Endothelial cell of umbilical vein (primary cell): ENCODE data around the gene PAPPA. TPM values are rescaled to one million over a fixed set of nuclear protein-coding genes. Genes with fewer than 3 reads are reported as not detected.

Source experiments
- BruUV-seq: library from RNA; stranded (reverse); fragments of 400-500 nt; replicated peaks from 2 replicates; lab custom pipeline; 2021; lab: Mats Ljungman, UMichigan
- CTCF ChIA-PET: fragments of 300-600, 350-600 bp; sonication (Branson Sonifier 250); formaldehyde crosslinking; loops from one replicate; lab custom pipeline; 2021; ENCODE audit warnings: antibody characterized with exemption, inconsistent platforms; lab: Charles Lee
- POLR2A ChIA-PET: fragments of 300-600, 350-600 bp; sonication (Branson Sonifier 250); formaldehyde crosslinking; loops from one replicate; lab custom pipeline; 2021; ENCODE audit warnings: antibody characterized with exemption, inconsistent platforms; lab: Charles Lee
- DNase-seq: peaks from one replicate; pipeline ENCODE4 v3.0.0-alpha.2; 2011; ENCODE audit warnings: low read depth, low spot score
- FAIRE-seq: peaks from 2 replicates; lab custom pipeline; 2011; peaks lifted over from hg19 to GRCh38; lab: Jason Lieb, UNC
- H2AFZ ChIP-seq: 2 replicates; pipeline ENCODE4 v1.6.0; 2012; ENCODE audit warnings: low read depth, low read length, control low read depth, inconsistent platforms
- H3K27ac ChIP-seq: 2 replicates; pipeline ENCODE4 v1.5.1; 2011; ENCODE audit warnings: low read depth, mild to moderate bottlenecking, control low read depth, low read length, moderate library complexity; ENCODE audit not compliant: insufficient read depth
- H3K27me3 ChIP-seq, 2 experiments: 2 replicates each; pipeline versions ENCODE4 v1.6.0 to v1.6.1; 2011; ENCODE audit warnings: low read length in 2 of 2, mixed read lengths in 1 of 2; ENCODE audit not compliant: control insufficient read depth in 2 of 2, insufficient read depth in 2 of 2
- H3K36me3 ChIP-seq, 2 experiments: 2 replicates in 1 of 2; 3 replicates in 1 of 2; pipeline ENCODE4 v1.5.1; 2011; ENCODE audit warnings: low read length in 2 of 2, mild to moderate bottlenecking in 1 of 2, moderate library complexity in 1 of 2; ENCODE audit not compliant: control insufficient read depth in 2 of 2, insufficient read depth in 2 of 2; ENCODE audit errors: extremely low read depth in 1 of 2
- H3K4me1 ChIP-seq: 3 replicates; pipeline ENCODE4 v1.5.1; 2011; ENCODE audit warnings: mild to moderate bottlenecking, low read length; ENCODE audit not compliant: control insufficient read depth, insufficient read depth; ENCODE audit errors: extremely low read depth
- H3K4me2 ChIP-seq: 2 replicates; pipeline ENCODE4 v1.6.1; 2011; ENCODE audit warnings: low read length, control low read depth, mixed read lengths; ENCODE audit not compliant: insufficient read depth
- H3K4me3 ChIP-seq, 3 experiments: fragments of 200-600 bp in 1 of 3; sonication (generic), shearing (Covaris generic) in 1 of 3; replicated peaks in 1 of 3; 2 replicates each; pipeline ENCODE4 v1.5.1; 2011 to 2016; ENCODE audit warnings: control low read depth in 3 of 3, low read length in 3 of 3, mild to moderate bottlenecking in 2 of 3, inconsistent platforms in 1 of 3, low read depth in 1 of 3, moderate library complexity in 1 of 3; ENCODE audit not compliant: insufficient read depth in 1 of 3
- H3K79me2 ChIP-seq: 2 replicates; pipeline ENCODE4 v1.6.0; 2012; ENCODE audit warnings: low read length, inconsistent platforms; ENCODE audit not compliant: control insufficient read depth, insufficient read depth
- H3K9ac ChIP-seq: replicated peaks from 2 replicates; pipeline ENCODE3; 2011; ENCODE audit warnings: low read length, control low read depth; ENCODE audit not compliant: insufficient read depth; ENCODE audit errors: extremely low read depth
- H3K9me1 ChIP-seq: replicated peaks from 3 replicates; pipeline ENCODE4 v1.6.0; 2011; ENCODE audit warnings: mild to moderate bottlenecking, low read length; ENCODE audit not compliant: control insufficient read depth, insufficient read depth; ENCODE audit errors: extremely low read depth
- H3K9me3 ChIP-seq: replicated peaks from 2 replicates; pipeline ENCODE4 v1.5.1; 2012; ENCODE audit warnings: low read length, inconsistent platforms; ENCODE audit not compliant: control insufficient read depth, insufficient read depth
- H4K20me1 ChIP-seq: replicated peaks from 2 replicates; pipeline ENCODE3; 2011; ENCODE audit warnings: mild to moderate bottlenecking, low read length; ENCODE audit not compliant: control insufficient read depth, insufficient read depth; ENCODE audit errors: extremely low read depth
- EZH2 ChIP-seq: IDR thresholded peaks from 2 replicates; pipeline ENCODE4 v1.6.1; 2012; ENCODE audit warnings: borderline replicate concordance, low read depth, mild to moderate bottlenecking, moderate library complexity, low read length, inconsistent platforms; ENCODE audit not compliant: severe bottlenecking
- FOS ChIP-seq: IDR thresholded peaks from 2 replicates; pipeline ENCODE4 v1.6.1; 2011; ENCODE audit warnings: mild to moderate bottlenecking, low read length, moderate library complexity, borderline replicate concordance; ENCODE audit not compliant: insufficient read depth
- GATA2 ChIP-seq: IDR thresholded peaks from 2 replicates; pipeline ENCODE4 v1.7.0; 2011; ENCODE audit warnings: low read depth, mild to moderate bottlenecking, moderate library complexity, mixed read lengths, low read length; ENCODE audit not compliant: insufficient read length, insufficient read depth
- MYC ChIP-seq: IDR thresholded peaks from one replicate; pipeline ENCODE4 v1.6.1; 2011; ENCODE audit warnings: mild to moderate bottlenecking, low read depth, low read length
- POLR2A ChIP-seq: IDR thresholded peaks from 2 replicates; pipeline ENCODE4 v1.6.1; 2012; ENCODE audit warnings: low read depth, mild to moderate bottlenecking, control low read depth, low read length
- POLR2AphosphoS5 ChIP-seq: IDR thresholded peaks from 2 replicates; pipeline ENCODE4 v1.6.1; 2012; ENCODE audit warnings: low read depth, mild to moderate bottlenecking, control low read depth, low read length, moderate library complexity; ENCODE audit not compliant: insufficient read depth
- dilution Hi-C: fragments of 300-500 bp; cut with MboI; formaldehyde crosslinking; loops from one replicate; pipeline ENCODE4 v1.15.0; 2019; ENCODE audit warnings: low sequenced_read_pairs; ENCODE audit not compliant: extremely low pct_ligation_motif_present
- intact Hi-C: fragments of 100-400 bp; cut with micrococcal nuclease; formaldehyde crosslinking; loops from one replicate; pipeline ENCODE4 v1.10.0; 2022
- polyA plus RNA-seq, 4 experiments: library from polyadenylated mRNA; depleted of rRNA in 3 of 4; stranded (reverse) in 3 of 4; unstranded in 1 of 4; fragments of >200 nt; gene quantifications; 2 replicates each; pipeline versions ENCODE4 v1.2.1 to v1.2.3, GENCODE V29; 2011 to 2012; ENCODE audit warnings: missing spikeins in 1 of 4
- total RNA-seq: library from RNA; stranded (reverse); gene quantifications from 2 replicates; pipeline ENCODE4 v1.2.3, GENCODE V29; 2021
- TF ChIP-seq, protein P1 (sequence below): IDR thresholded peaks from 2 replicates; pipeline ENCODE4 v1.6.1; 2011; ENCODE audit not compliant: insufficient read depth, insufficient read length
- TF ChIP-seq, protein P2 (sequence below), 2 donors: IDR thresholded peaks; 1 replicate in 1 of 2; 2 replicates in 1 of 2; pipeline ENCODE4 v1.5.1; 2011; ENCODE audit warnings: low read length in 2 of 2, mild to moderate bottlenecking in 2 of 2, moderate library complexity in 2 of 2, control low read depth in 1 of 2, inconsistent platforms in 1 of 2, low read depth in 1 of 2; ENCODE audit not compliant: insufficient read depth in 1 of 2; ENCODE audit errors: extremely low read depth in 1 of 2

The PAPPA gene
- total and polyA plus RNA-seq, 2 donors (not counting 3 experiments of a cell fraction or from before 2014, with no cell fraction given): 0.13 to 0.41 TPM

DNA sequence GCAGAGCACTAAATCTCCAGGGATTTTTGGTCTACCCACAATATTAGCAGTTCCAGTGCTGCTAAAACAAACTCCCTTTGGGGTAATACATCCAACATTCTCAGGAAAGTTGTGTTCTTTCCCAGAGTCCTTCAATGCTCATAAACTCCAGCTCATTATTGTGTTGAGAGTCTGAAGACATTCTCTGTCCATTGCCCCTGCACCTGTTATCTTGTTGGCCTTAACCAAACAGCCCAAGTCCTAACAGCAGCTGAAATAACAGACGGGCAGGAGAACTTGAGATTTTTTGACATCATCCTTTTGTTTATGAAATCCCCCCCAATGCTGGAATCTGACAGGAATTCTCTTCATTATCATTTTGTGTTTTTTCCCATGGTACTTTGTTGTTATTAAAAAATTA lies 110.8 kb downstream of the PAPPA start:
- no peaks in the 10 kb centered on the region for H3K27me3 ChIP-seq
- BruUV-seq: no TSS peak
- H3K9me1 ChIP-seq: no peaks in the 10 kb centered on the region
- ChIA-PET CTCF (no interaction called here), POLR2A (no interaction called here)
- H3K36me3 ChIP-seq: no peaks in the 10 kb centered on the region
- no peak overlapping the region for H3K4me3 ChIP-seq
- no peaks in the 10 kb centered on the region for H3K9me3 ChIP-seq
- dilution Hi-C loops: no loop called here
- no peak for TF ChIP-seq GATA2
- no peak for TF ChIP-seq POLR2AphosphoS5
- TF ChIP-seq, protein P1, sequence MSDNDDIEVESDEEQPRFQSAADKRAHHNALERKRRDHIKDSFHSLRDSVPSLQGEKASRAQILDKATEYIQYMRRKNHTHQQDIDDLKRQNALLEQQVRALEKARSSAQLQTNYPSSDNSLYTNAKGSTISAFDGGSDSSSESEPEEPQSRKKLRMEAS: no peak
- TF ChIP-seq FOS: no peak
- TF ChIP-seq EZH2: no peak
- FAIRE-seq (no peak), DNase-seq (no peak)
- H3K79me2 ChIP-seq: no peaks in the 10 kb centered on the region
- intact Hi-C loops: no loop called here
- H4K20me1 ChIP-seq: no peaks in the 10 kb centered on the region
- H3K9ac ChIP-seq: no peak overlapping the region
- no peak overlapping the region for H3K4me2 ChIP-seq
- no peaks in the 10 kb centered on the region for H3K4me1 ChIP-seq
- no peak overlapping the region for H3K27ac ChIP-seq
- H2AFZ ChIP-seq: no peak overlapping the region

DNA sequence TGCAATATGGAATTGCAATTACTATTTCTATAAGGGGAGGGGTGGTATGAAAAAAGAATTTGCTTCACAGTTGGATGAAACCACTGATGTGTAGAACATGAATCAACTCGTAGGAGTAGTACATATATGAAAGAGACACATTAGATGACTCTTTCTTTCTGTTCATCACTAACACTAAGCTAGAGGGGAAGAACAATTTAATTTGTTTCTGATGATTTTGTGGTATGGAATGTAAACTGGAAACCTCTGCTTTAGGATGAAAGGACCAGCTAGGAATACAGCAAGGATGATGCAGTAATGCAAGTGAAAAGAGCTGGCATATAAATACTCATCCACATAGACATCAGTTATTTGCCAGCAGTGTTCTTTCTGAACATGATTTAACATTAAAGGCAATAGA lies 113.4 kb downstream of the PAPPA start:
- dilution Hi-C loops: no loop called here
- no peaks in the 10 kb centered on the region for H3K9me3 ChIP-seq
- no peaks in the 10 kb centered on the region for H3K9me1 ChIP-seq
- H3K79me2 ChIP-seq: no peaks in the 10 kb centered on the region
- no peak overlapping the region for H3K27ac ChIP-seq
- no peaks in the 10 kb centered on the region for H4K20me1 ChIP-seq
- no peak for FAIRE-seq
- TF ChIP-seq EZH2: no peak
- no peak for TF ChIP-seq MYC
- TF ChIP-seq, protein P2, sequence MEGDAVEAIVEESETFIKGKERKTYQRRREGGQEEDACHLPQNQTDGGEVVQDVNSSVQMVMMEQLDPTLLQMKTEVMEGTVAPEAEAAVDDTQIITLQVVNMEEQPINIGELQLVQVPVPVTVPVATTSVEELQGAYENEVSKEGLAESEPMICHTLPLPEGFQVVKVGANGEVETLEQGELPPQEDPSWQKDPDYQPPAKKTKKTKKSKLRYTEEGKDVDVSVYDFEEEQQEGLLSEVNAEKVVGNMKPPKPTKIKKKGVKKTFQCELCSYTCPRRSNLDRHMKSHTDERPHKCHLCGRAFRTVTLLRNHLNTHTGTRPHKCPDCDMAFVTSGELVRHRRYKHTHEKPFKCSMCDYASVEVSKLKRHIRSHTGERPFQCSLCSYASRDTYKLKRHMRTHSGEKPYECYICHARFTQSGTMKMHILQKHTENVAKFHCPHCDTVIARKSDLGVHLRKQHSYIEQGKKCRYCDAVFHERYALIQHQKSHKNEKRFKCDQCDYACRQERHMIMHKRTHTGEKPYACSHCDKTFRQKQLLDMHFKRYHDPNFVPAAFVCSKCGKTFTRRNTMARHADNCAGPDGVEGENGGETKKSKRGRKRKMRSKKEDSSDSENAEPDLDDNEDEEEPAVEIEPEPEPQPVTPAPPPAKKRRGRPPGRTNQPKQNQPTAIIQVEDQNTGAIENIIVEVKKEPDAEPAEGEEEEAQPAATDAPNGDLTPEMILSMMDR (IDR thresholded peaks at IDR 0.05; ENCODE audit: extremely low read depth in 1 of 2, insufficient read depth in 1 of 2, low read depth in 1 of 2, low read length in 2 of 2): no peak
- no peak for TF ChIP-seq POLR2AphosphoS5
- no peak for TF ChIP-seq FOS
- no peak for TF ChIP-seq POLR2A
- intact Hi-C loops: no loop called here
- no peaks in the 10 kb centered on the region for H3K36me3 ChIP-seq
- H2AFZ ChIP-seq: no peak overlapping the region
- ChIA-PET POLR2A (no interaction called here), CTCF (no interaction called here)
- no peak overlapping the region for H3K4me3 ChIP-seq
- H3K27me3 ChIP-seq: no peaks in the 10 kb centered on the region
- H3K4me1 ChIP-seq: no peaks in the 10 kb centered on the region
- no TSS peak for BruUV-seq
- DNase-seq: no peak
- H3K4me2 ChIP-seq: no peak overlapping the region
- no peak overlapping the region for H3K9ac ChIP-seq
